Coronary artery (tissue), 2 donors: ENCODE results near the gene SLC22A5.

Experiments
- DNase-seq: peaks from one replicate; pipeline ENCODE4 v3.0.0-alpha.2; 2017; ENCODE audit warnings: low spot score
- H3K27ac ChIP-seq, 2 donors: fragments of 200-600 bp; sonication (generic); one replicate each; pipeline ENCODE4 v1.5.1; 2016 to 2019
- H3K4me3 ChIP-seq: fragments of 200-600 bp; sonication (generic); 2 replicates; pipeline ENCODE4 v1.5.1; 2016; ENCODE audit warnings: mild to moderate bottlenecking, moderate library complexity
- TF ChIP-seq, protein P1 (sequence below): fragments of 200-600 bp; sonication (generic); IDR thresholded peaks from one replicate; pipeline ENCODE4 v1.5.1; 2019; ENCODE audit warnings: antibody characterized with exemption

Gene SLC22A5

DNA sequence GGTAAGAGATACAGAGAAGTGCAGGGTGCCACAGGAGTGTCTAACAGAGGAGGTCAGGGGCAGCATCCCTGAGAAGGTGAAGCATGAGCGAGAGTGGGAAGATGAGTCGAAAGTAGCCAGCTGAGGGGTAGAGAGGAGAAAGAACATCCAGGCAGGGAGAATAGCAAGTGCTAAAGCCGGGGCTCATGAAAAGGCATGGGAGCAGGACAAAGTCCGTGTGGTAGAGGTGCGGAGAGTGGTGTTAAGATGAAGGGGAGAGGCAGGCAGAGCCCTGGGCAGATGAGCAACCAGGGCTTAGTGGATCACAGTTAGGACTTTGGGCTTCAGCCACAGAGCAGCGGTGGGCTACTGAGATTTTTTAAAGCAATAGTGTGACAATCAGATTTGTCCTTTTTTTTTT, 10.5 kb downstream of the SLC22A5 start:
- TF ChIP-seq, protein P1, sequence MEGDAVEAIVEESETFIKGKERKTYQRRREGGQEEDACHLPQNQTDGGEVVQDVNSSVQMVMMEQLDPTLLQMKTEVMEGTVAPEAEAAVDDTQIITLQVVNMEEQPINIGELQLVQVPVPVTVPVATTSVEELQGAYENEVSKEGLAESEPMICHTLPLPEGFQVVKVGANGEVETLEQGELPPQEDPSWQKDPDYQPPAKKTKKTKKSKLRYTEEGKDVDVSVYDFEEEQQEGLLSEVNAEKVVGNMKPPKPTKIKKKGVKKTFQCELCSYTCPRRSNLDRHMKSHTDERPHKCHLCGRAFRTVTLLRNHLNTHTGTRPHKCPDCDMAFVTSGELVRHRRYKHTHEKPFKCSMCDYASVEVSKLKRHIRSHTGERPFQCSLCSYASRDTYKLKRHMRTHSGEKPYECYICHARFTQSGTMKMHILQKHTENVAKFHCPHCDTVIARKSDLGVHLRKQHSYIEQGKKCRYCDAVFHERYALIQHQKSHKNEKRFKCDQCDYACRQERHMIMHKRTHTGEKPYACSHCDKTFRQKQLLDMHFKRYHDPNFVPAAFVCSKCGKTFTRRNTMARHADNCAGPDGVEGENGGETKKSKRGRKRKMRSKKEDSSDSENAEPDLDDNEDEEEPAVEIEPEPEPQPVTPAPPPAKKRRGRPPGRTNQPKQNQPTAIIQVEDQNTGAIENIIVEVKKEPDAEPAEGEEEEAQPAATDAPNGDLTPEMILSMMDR = no peak
- Histone ChIP-seq H3K27ac (no peak overlapping the region), H3K4me3 (no peak overlapping the region)
- DNase-seq = peak; percentile 14

DNA sequence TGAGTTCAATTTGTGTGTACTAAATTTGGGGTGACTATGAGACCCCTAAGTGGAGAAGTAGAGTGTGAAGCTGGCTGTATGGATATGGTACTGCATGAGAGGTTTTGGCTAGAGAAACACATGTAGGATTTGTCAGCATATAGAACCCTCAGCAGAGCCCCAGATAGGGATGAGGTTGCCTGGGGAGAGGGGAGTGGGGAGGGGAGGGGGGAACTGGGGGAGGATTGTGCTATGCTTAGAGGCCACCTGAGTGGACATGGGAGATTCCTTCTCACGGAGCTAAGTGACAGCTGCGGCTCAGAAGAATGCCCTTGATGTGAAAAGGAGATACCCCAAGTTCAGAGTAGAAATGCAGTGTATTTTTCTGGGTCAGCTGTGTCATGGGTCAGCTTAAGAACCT, 11.2 kb downstream of the SLC22A5 start:
- TF ChIP-seq, protein P1 = no peak
- H3K27ac ChIP-seq = no peak overlapping the region
- H3K4me3 ChIP-seq = no peak overlapping the region
- DNase-seq = peak; percentile 16

DNA sequence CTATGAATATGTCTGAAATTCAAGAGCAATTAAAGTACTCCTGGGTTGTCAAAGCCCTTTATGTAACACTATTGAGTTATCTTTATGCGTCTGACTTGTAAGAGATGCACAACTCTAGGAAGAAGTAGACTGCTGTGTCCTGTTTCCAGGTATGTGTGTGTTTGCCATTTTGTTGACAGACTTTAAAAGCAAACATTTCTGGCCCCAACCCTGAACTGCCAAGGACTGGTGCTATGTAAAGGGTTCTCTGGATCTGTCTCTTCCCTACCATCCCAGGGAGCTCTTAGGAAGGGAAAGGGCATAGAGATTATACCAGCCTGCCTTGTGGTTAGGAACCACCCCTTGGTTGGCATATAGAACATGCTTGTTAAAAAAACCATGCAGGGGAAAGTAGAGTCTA, 12.1 kb downstream of the SLC22A5 start:
- no peak overlapping the region for H3K4me3 ChIP-seq
- H3K27ac ChIP-seq = no peak overlapping the region
- TF ChIP-seq, protein P1 = no peak
- no peak for DNase-seq

DNA sequence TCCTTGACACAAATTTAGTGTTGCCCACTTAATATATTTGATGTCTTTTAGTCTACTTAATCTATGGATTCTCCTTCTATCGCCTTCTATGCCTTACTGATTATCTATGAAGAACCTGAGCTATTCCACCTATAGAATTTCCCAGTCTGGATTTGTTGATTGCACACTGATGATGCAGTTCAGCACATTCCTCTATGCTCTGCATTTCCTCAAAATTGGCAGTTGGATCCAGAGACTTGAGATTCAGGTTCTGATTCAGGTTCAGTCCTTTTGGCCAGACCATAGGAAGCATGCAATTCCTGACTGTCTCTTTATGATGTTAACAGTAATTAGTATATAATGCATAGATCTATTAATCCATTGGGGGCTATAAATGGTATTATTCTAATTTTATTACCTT, 13.8 kb downstream of the SLC22A5 start:
- Histone ChIP-seq H3K4me3 (no peak overlapping the region), H3K27ac (no peak overlapping the region)
- no peak for DNase-seq
- TF ChIP-seq, protein P1 = no peak

DNA sequence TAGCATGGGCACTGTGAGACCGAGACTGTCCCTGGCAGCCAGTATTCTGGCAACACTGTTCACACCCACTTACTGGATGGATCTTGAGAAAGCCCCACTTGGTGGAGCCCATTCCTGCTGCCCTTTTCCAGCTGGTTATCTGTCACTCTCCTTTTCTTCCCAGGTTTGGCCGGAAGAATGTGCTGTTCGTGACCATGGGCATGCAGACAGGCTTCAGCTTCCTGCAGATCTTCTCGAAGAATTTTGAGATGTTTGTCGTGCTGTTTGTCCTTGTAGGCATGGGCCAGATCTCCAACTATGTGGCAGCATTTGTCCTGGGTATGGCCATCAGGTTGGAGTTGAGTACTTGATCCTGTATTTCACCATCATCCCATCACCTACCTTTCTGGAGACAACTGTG, 14.5 kb downstream of the SLC22A5 start:
- DNase-seq = peak; percentile 52
- TF ChIP-seq, protein P1 = no peak
- no peak overlapping the region for H3K27ac ChIP-seq
- no peak overlapping the region for H3K4me3 ChIP-seq

DNA sequence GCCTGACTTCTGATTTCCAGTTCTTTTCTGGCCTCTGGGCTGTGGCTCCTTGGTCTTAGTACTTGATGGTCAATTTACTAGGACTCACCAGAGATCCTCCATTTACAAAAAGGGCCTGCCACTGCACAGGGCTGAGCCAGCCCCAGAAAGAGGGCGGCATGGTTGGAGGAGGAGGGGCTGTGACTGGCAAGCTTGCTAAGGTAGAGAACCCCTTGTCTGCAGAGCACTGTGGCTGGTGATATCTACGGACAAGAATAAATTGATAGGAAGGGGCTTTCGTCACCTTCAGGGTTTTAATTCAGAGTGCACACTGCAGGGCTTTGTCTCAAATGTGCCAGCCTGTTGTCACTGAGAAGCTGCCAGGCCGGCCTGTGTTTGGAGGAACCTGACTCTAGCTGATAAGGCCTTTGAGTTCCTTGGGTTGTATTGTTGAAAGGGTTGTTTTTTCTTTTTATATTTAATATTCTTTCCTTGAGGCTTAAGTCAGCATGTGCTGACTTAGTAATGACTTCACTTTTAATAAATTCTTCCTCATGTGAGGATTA, 15.1 kb downstream of the SLC22A5 start:
- TF ChIP-seq, protein P1 = no peak
- Histone ChIP-seq H3K4me3 (no peak overlapping the region), H3K27ac (no peak overlapping the region)
- peak; percentile 62 for DNase-seq

DNA sequence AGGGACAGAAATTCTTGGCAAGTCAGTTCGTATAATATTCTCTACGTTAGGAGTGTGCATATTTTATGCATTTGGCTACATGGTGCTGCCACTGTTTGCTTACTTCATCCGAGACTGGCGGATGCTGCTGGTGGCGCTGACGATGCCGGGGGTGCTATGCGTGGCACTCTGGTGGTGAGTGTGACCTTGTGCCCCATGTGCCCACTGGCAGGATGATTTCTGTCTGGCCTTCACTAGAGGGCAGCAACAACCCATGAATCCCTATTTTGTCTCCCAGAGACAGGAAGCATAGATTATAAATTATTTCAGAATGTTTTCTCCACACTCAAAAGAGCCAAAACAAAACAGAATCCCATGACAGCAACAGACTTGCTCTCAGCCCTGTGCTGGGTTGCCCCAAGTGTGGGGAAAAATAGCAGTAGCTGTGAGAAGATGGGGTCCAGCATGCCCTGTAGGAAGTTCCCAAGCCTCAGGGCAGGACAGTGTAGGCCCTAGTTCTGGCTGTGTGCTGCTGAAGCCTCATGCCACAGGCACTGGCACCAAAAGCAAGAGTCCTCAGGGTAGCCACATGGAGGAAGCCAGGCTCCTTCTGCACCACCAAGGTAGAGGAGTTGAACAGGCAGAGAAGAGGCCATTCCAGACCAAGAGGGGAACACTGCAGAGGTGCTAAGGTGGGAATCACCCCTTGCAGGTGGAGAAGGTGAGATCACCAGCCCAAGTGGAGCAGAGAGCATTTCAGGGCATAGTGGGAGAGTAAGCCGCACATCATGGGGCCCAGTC, 16.0 kb downstream of the SLC22A5 start:
- peak; percentile 72 for DNase-seq
- Histone ChIP-seq H3K4me3 (no peak overlapping the region), H3K27ac (peak overlapping the region; percentile 5 to 15)
- TF ChIP-seq, protein P1 = peak; percentile 51
